ENCODE data around the gene AGFG1.
A peak's percentile ranks its signal among the peaks of the same experiment; 100 is the strongest.

The AGFG1 gene

DNA sequence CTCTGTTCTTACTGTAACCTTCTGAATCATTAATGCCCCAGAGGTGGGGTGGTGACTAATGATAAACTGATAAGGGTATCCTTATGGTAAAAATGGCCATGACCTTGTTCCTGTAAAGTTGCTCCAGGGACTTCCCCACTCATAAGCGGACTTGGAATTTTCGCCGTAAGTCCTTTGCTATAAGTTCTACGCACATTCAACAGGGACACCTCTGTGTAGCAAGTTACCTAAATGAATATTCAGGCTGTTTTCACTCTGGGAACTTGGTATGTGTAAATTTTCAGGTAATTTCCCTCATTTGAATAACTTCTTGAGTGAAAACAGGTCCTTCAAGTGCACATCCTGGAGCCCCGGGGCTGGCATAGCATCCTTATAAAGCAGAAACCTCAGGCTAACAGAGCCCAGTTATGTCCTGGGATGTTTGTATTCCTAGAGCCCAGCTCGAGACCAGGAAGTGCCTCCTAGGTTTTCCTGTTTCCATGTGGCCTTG, 9.4 kb upstream of the AGFG1 start:
- no peak for DNase-seq

DNA sequence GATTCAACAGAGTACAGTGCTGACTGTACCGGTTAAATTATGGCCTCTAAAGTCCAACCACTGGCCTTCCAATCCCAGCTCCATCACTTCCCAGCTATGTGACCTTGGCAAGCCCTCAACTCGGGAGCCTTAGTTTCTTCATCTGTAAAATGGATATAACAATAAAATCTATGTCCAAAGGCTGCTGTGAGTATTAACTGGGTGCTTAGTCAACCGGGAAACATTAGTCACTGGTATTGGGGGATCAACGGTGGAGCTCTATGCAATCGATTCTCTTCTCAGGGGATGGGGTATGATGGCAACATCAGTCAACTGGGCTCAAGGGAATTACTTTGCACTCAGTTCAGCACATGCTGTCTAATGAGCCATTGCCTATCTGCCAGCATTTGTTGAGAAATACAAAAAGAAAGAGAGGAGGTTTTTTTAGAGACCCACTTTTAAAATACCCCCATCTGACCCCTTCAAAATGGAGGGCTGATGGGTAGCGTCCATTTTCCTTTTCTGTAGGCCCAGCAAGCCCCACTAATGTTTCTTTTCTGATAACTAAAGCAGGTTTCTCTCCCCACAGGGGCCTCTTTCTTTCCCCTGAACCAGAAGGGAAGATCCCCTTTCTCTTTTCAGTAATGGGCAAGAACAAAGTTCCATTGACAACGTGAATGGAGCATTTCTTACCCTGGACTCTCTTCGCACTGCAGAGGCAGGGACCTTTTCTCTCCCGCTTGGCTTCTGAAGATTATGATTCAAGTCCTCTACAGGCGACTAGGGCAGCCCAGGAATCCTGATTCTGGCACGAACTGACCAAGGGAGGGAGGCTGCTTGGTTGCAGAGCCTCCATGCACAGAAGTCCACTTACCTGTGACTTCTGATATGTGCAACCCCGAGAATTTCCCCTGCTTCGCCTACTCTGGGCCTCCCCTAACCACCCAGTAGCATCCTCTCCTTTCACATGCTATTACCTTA, 8.7 kb upstream of the AGFG1 start:
- no peak for DNase-seq

DNA sequence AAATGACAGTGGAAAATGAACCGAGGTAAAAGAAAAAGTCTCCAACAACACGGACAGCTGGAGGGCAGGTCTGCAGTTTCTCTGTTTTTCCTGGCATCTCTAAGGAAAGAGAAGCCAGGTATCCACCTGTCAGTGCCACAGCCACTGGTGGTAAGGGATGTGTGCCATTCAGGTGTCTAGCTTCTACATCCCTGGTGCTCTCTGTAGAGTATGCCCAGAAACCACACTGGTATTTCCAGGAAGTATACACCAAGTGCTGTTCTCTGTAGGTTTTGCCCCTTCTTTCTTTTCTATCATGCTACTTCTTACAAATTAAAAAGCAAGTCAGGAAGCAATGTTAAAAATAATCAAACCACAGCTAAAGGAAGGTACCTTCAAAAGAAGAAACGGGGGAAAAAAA, 7.6 kb upstream of the AGFG1 start:
- no peak for DNase-seq

DNA sequence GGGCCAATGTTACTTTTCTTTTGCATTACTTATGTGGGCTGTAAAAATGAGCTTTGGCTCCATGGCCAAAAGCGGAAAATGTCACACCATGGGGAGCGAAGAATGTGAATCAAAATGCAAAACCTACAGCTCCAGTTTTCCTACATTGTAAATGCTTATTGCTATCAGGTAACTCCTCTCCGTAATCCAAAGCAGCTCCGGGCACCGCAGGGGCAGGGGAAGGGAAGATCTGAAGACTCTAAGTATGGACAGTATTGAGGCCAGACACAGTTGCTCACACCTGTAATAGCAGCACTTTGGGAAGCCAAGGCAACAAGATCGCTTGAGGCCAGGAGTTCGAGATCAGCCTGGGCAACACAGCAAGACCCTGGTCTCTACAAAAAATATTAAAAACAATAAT, 7.1 kb upstream of the AGFG1 start:
- DNase-seq, result no peak

DNA sequence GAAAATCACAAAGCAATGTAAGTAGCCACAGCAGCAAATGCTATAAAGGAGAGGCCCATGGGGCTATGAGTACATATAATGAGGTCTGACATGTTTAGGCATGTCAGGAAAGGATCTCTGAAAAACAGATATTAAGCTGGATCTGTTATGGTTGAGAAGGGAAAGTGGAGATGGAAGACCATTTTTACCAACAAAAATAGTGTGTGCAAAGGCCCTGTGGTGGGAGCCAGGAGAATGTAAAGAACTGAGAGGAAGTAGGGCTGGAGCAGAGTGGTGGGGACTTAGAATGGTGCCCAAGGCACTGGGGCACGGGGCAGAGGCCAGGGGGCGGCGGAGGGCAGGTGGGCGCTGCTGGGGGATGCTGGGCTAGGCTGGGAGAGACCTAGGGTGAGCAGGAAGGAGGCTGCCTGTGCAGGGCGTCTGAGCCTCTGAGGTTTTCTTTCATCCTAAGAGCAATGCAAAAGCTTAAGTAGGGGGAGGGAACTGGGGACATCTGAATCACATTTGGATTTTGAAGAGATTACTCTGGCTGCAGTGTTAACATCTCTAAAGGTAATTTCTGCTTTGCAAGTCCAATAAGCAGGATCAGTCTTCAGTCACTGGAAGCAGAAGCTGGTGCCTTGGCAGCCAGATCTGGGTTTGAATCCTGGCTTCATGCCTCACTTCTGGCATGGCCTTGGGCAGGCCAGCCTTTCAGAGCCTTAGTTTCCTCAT, 4.9 kb upstream of the AGFG1 start:
- no peak for DNase-seq

DNA sequence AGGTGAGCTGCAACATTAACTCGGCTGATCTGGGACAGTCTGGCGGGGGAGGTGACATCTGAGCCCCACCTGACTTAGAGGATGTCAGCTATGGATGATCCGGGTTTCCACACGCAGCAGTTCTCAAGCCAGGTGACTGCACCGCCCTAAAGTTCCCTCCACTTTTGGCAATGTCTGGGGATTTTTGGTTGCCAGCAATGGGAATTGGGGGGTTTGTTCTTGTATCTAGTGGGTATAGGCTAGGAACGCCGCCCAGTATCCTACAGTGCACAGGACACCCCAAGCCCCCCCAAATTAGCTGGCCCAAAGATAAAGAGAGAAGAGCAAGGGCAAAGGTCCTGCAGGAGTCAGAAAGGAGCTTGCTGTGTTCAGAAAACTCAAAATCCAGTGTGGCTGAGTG, 544 bp upstream of the AGFG1 start:
- no peak for DNase-seq

DNA sequence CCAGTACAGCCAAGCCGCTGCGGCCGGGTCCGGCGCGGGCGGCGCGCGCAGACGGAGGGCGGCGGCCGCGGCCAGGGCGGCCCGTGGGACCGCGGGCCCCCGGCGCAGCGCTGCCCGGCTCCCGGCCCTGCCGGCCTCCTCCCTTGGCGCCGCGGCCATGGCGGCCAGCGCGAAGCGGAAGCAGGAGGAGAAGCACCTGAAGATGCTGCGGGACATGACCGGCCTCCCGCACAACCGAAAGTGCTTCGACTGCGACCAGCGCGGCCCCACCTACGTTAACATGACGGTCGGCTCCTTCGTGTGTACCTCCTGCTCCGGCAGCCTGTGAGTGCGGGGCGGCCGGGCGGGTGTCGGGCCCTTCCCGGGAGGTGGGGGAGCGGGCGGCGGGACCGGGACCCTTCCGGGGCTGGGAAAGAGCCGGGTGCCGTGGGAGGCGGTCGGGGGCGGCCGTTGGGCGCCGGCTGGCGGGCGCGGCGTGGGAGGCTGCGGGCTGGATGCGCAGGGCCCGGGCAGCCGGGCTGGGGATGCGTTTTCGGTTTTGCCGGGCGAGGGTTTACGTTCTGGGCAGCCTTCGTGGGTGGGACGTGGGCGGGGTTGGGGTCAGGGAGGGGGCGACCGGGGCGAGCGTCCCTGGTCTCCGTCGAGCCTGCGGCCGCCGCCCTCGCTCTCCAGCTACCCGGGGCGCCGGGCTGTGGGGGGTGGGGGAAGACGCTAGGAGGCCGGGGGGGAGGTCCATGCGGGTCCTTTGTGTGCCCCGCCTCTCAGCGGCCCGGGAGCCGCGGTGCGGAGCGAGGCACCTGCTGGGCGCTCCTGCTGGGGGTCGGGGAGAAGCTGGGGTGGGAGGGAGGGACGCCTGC, 537 bp downstream of the AGFG1 start:
- no peak for DNase-seq

DNA sequence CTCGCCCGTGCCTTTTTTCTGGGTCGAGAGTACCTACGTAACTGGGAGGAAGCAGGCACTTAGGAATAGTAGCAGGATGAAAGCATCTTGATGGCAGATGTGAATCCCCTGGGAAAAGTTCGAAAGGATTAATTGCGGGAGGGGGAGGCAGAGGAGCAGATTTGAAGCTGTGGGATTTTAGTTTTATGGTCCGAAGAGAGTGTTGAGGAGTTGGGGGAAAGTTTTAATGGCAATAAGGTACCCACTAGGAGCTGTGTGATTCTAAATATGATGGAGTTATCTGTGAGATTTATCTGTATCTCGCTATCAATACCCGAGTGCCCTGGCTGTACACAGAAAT, 1.1 kb downstream of the AGFG1 start:
- DNase-seq, result peak; percentile 5

DNA sequence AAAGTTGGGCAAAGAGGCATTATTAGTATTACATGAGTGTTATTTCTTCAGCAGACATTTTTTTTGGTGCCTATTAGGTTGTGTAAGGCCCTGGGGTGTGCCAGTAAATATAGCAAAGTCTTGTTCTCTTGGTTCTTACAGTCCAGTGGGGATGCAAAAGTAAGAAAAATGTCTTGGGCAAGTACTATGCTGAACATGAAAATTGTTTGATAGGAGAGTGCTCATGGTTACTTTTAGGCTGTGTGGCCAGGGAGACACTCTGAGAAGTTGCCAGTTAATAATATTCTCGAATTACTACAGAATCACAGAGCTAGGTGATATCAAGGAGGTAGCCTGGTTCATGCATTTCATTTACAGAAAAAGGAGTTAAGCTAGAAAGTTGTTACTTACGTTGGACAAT, 1.9 kb downstream of the AGFG1 start:
- no peak for DNase-seq

DNA sequence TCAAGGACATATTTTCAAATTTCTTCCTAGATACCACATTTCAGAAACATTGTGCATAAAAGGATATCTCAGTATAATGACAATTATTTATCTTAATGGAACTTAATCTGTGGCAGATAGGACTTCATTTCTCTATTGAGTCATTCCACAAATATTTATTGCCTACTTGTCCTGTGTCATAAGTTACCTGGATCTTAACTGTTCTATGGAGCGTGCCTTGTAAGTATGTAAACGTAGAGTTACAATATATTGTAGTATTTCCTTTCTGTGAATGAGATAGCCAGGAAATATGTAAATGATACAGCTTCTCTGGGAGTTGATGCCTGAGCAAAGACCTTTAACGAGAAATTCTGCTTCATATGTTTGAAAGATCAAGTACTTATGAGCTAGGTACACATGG, 2.5 kb downstream of the AGFG1 start:
- DNase-seq, result peak; percentile 11

DNA sequence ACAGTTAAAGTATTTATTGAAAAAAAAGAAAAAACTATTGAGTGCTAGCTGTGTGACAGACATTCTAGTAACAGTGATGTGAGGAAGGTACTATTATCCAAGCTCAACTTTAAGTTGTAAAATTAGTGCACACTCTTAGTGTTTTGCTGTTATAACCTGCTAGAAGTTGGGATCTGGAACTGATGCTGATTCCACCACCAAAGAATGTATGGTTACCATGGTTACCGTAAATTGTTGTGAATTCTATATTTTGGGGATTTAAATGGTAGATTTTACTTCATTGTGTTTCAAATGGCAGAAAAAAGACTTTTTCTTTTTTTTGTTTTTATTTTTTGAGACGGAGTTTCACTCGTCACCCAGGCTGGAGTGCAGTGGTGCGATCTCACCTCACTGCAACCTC, 5.3 kb downstream of the AGFG1 start:
- no peak for DNase-seq

DNA sequence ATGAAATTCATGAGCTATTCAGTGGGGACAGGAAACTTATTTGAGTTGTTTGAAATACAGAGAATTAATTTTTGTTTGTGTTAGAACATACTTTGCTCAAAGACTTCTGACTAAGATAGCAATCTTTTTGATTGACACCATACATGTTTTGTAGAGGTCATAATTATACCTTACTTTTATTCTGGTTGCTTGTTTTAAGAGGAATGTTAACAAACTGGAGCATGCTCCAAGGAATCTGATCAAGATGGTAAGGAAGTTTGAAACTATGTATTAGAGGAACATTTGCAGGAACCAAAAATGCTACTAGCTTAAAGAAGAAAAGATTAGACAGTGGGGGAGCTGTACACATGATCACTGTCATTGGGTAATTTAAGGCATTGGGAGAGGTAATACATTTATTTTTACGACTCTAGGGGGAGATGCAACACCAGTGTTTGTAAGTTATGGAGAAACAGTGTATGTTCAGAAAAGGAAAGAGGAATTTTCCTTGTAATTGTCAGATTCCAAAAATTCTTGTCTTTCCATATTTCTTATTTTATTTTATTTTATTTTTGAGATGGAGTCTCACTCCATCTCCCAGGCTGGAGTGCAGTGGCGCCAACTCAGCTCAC, 8.0 kb downstream of the AGFG1 start:
- no peak for DNase-seq

DNA sequence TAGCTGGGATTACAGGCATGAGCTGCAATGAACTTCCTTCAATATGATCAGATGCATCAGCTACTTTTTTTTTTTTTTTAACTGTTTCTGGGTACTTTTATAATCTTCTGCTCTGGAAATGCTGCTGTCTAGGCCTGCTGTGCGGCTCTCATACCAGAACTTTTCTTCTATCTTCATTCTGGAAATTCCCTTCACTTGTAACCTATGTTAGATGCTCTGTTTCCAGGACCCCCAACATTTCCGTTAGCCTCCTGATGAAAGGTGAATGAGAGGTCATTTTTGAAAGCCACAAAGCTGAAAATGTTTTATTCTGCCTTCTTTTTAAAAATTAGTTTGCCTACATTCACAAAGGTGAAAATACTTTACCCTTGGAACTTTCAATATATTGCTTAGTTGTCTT, 8.6 kb downstream of the AGFG1 start:
- no peak for DNase-seq

DNA sequence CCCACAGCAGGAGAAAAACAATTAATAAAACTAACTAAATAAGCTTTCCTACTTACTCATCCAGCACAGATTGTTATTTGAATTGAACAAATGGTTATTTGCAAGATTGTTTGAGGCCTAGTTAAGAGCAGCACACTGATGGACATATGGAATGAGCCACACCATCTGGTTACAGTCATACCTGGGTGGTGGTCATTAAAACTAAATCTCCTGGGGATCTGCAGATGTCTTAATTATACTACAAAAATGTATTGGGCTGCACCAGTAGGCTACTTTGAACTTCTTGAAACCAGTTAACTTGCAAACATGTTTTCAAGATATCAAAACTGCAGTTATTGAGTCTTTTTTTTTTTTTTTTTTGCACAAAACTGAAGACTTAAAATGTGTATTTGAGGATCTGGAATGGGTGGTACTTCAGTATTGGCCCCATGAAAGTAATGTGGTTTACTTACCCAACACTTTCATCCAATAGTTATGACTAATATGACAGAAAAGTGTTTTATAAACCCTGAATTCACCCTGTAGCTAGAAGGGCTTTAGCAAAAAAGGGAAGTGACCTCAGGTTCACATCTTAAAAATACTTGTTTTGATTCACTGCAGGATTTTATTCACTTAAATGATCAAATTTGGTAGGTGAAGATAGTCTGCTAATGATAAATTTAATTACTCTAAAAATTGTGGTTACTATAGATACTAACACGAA, 10.8 kb downstream of the AGFG1 start:
- no peak for DNase-seq

DNA sequence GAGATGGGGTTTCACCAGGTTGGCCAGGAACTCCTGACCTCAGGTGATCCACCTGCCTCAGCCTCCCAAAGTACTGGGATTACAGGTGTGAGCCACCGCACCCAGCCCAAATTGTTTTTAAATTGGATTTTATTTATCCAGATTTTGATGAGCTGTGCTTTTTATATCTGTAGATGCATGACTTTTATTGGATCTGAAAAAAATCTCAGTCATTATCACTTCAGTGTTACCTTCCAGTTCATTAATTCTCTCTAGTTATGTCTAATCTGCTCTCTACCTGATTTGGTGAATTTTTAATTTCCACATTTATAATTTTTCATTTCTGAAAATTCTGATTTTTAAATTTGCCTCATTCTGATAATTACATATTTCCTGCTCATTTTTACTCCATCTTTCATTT, 13.5 kb downstream of the AGFG1 start:
- DNase-seq, result no peak

DNA sequence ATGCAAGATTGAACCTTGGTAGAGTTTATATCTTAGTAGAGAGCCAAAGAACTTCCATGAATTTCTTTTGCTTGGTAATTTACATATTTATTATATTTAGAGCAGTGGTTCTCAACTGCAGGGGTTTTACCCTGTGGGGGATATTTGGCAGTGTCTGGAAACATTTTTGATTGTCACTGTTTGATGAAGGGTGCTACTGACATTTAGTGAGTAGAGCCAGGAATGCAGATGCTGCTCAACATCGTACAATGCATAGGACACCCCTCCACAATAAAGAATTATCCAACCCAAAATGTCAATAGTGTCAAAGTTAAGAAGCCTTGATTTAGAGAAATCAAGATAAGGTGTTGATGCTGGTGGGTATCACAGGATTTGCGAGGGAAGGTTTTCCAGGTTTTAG, 14.7 kb downstream of the AGFG1 start:
- DNase-seq, result no peak

DNA sequence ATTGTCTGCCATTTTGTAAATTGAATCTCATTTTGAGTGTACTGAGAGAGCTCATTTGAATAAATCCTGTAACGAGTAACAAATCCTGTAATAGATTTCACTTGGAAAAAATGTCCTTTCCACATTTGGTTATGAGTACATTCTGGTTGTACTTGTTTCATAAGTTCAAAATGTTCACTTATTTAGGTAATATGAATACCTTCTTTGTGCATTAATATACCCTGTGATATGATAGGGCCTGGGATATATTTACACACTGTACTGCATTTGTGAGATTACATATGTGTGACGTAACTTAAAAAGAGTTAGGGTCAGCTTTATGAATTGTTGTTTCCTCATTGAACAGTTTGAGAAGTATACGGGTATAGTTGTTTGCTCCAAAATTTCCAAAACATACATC, 16.1 kb downstream of the AGFG1 start:
- DNase-seq, result no peak

DNA sequence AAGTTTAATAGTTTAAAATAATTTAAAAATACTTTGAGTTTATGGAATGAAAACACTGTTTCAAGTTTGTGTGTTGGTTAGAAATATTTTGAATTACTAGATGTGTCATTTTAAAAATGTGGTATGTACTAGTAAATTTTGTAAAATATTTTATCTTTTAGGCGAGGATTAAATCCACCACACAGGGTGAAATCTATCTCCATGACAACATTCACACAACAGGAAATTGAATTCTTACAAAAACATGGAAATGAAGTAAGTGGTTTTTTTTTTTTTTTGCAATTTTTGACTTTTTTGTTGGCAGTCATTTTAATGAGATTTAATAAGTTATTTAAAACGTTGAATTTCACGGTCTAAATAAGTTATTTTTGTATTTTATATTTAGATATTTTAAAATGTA, 19.4 kb downstream of the AGFG1 start:
- no peak for DNase-seq

DNA sequence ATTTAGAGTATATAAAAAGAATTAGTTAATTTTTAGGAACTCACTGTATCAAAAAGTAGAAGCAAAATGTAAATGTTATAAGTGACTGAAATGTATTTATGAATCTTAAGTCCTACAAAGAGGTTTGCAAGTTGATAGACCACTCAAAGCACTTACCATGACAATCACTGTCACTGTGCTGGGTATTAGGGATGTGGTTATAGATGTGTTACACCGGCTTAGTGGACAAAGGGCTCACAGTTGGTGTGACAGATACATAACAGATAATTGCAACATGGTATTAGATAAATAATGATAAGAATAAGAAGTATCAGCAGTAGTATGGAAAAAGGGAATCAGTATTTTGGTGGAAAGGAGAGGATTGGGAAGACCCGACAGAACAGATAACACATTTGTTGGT, 21.6 kb downstream of the AGFG1 start:
- no peak for DNase-seq

DNA sequence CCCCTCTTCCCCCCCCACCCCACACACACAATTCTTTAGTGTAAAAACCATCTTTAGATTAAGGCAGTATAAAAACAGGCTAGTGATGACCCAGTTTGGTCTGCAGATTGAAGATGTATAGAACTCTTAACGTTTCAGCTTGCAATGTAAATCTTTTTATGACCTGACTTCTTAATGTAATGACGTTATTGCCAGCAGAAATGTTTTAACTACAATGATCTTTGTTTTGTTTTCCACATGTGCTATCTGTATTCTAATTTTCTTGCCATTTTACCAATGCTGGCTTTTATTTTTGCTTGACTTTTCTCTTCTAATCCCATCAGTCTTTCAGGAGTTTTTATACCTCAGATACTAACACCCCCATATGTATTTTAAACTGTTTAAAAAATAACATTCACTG, 25.2 kb downstream of the AGFG1 start:
- DNase-seq, result no peak

DNA sequence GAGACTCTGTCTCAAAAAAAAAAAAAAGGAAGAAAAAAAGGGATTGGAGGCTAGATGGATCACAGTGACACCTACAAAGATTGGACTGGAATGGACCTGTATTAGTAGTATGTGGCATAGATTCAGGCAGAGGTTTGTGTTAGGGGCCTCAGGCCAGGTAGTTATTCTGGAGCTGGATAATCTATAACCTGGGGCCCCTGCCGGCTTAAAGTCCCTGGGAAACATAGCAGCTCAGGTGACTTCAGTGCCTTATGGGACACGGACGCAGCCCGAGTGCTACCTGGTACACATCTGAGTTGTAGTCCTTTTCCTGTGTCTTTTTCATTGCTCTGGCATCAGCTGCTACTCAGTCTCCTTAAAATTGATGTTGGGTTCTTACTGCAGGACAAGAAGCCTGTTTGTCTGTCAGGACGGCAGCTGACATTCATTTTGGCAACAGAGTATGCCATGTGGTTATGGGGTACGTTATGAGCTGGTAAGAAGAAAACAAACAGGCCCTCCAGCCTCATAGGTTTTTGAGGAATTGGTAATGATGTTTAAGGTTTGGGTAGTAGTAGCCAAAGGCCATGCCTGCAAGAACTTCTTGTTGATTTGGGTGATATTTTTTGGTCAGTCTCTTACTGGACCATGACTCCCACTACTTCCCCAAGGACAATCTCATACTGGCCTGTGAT, 27.8 kb downstream of the AGFG1 start:
- DNase-seq, result no peak

DNA sequence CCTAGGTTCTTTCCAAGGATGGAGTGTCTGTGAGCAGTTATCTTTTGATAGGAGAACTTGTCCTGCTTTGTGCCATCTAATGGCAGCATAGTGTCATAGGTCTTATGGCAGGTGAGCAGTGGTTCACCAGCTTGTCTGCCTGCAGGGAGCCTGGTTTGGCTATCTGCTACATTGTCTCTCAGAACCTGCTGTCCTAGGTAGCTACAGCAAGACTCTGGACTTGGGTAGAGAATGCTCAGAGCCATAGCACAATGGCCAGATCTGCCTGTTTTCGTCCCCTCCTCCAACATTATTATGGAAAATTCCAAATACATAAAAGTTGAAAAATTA, 28.3 kb downstream of the AGFG1 start:
- no peak for DNase-seq

Data from DMS79 (cell line).